AG04450 (cell line): ENCODE data around the gene EIF2D. TPM values are rescaled to one million over a fixed set of nuclear protein-coding genes. Genes with fewer than 3 reads are reported as not detected.
A peak's percentile ranks its signal among the peaks of the same experiment; 100 is the strongest.

Experiments used
- CTCF ChIA-PET: fragments of 300-600, 350-600 bp; formaldehyde crosslinking; extraction: SDS; loops from one replicate; lab custom pipeline; 2022; ENCODE audit warnings: antibody characterized with exemption, inconsistent platforms; lab: Charles Lee
- POLR2A ChIA-PET: fragments of 350-600 bp; formaldehyde crosslinking; extraction: SDS; loops from one replicate; lab custom pipeline; 2021; ENCODE audit warnings: antibody characterized with exemption, inconsistent platforms; lab: Yijun Ruan, JAX
- DNase-seq: peaks from one replicate; pipeline ENCODE4 v3.0.0-alpha.2; 2011; ENCODE audit warnings: low read depth, low spot score
- H3K27ac ChIP-seq: one replicate; pipeline ENCODE4 v1.5.1; 2012; ENCODE audit warnings: low read depth, low read length, control low read depth
- H3K27me3 ChIP-seq: one replicate; pipeline ENCODE4 v1.6.0; 2012; ENCODE audit warnings: low read length; ENCODE audit not compliant: control insufficient read depth, insufficient read depth
- H3K4me3 ChIP-seq: 2 replicates; pipeline ENCODE4 v1.5.1; 2011; ENCODE audit warnings: mild to moderate bottlenecking, low read depth, low read length, control low read depth
- H3K9me3 ChIP-seq: 2 replicates; pipeline ENCODE4 v1.5.1; 2012; ENCODE audit warnings: low read length; ENCODE audit not compliant: control insufficient read depth, insufficient read depth
- CTCF ChIP-seq: IDR thresholded peaks from 2 replicates; pipeline ENCODE4 v1.5.1; 2011; ENCODE audit warnings: low read depth, low read length, control low read depth, inconsistent platforms
- polyA plus RNA-seq: library from polyadenylated mRNA; depleted of rRNA; stranded (reverse); fragments of >200 nt; gene quantifications from 2 replicates; pipeline ENCODE4 v1.2.3, GENCODE V29; 2011

The EIF2D gene
- polyA plus RNA-seq, 1 experiment: 74.0 TPM

GRCh38 chr1:206637605-206638004, 25.3 kb upstream of the EIF2D start:
- TF ChIP-seq CTCF: no peak
- ChIA-PET POLR2A (interaction anchor here (0.9 kb wide), 1 partner anchor 37 kb away, joined by 3 read pairs; no protein-coding TSS in a partner anchor), CTCF (interaction anchor here (0.6 to 7.6 kb wide), 6 partner anchors 25 to 345 kb away, joined by 3 to 202 read pairs (median 4); no protein-coding TSS in a partner anchor)
- Histone ChIP-seq H3K27ac (no peak overlapping the region), H3K27me3 (no peaks in the 10 kb centered on the region), H3K4me3 (peak overlapping the region; percentile 80; the same call in 1 of the 2 replicates), H3K9me3 (no peaks in the 10 kb centered on the region)
- DNase-seq: no peak

- ChIA-PET POLR2A (interaction anchor here (0.9 kb wide), 1 partner anchor 38 kb away, joined by 3 read pairs; no protein-coding TSS in a partner anchor), CTCF (interaction anchor here (1.0 to 7.6 kb wide), 2 partner anchors 26 to 147 kb away, joined by 3 to 202 read pairs; no protein-coding TSS in a partner anchor)
- H3K27ac ChIP-seq: no peak overlapping the region
- no peaks in the 10 kb centered on the region for H3K9me3 ChIP-seq
- no peak for DNase-seq
- peak overlapping the region; percentile 80 for H3K4me3 ChIP-seq
- H3K27me3 ChIP-seq: no peaks in the 10 kb centered on the region
- TF ChIP-seq CTCF: no peak
These were observed 24.4 kb upstream of the EIF2D start for GRCh38 chr1:206636671-206637070.

- TF ChIP-seq CTCF: no peak
- CTCF ChIA-PET: interaction anchor here (1.5 to 7.6 kb wide), 8 partner anchors 11 to 276 kb away, joined by 5 to 202 read pairs (median 14); partner anchors contain the start of gene EIF2D
- Histone ChIP-seq H3K9me3 (no peaks in the 10 kb centered on the region), H3K4me3 (peak overlapping the region; percentile 80), H3K27ac (no peak overlapping the region), H3K27me3 (no peaks in the 10 kb centered on the region)
- DNase-seq: no peak
- POLR2A ChIA-PET: interaction anchor here (0.6 to 1.9 kb wide), 7 partner anchors 19 to 290 kb away, joined by 3 to 17 read pairs (median 4); partner anchors contain the start of gene EIF2D
These were observed 23.7 kb upstream of the EIF2D start for GRCh38 chr1:206635978-206636345.

GRCh38 chr1:206635080-206635977, 23.1 kb upstream of the EIF2D start, which contains the start of gene DYRK3:
Gene DYRK3 (plus strand): TSS chr1:206635536. CDS start chr1:206635704, 168 bp downstream.
- Histone ChIP-seq H3K4me3 (peak within 1 kb of the TSS; percentile 80), H3K27me3 (no peaks in the 10 kb centered on the region), H3K9me3 (no peaks in the 10 kb centered on the region), H3K27ac (peak within 1 kb of the TSS; percentile 69)
- CTCF ChIA-PET: interaction anchor here (0.7 to 7.6 kb wide), 14 partner anchors 11 to 391 kb away, joined by 3 to 202 read pairs (median 6); partner anchors contain the start of gene EIF2D
- POLR2A ChIA-PET: interaction anchor here (0.6 to 1.9 kb wide), 10 partner anchors 20 to 291 kb away, joined by 3 to 17 read pairs (median 4); partner anchors contain the start of gene EIF2D
- peak; percentile 78 for DNase-seq
- TF ChIP-seq CTCF: no peak
